Mesenchymal stem cell (in vitro differentiated cells and primary cell): ENCODE measurements around the gene OR14J1.
"Not testable (repeated sequence)": the region's sequence is repeated elsewhere in the genome, so short reads cannot be mapped to it uniquely, and the experiment has no call there.

Experiments
- DNase-seq: peaks from one replicate; pipeline ENCODE4 v3.0.0-alpha.2; 2013
- H2AFZ ChIP-seq: one replicate; pipeline ENCODE4 v1.6.1; 2013; ENCODE audit warnings: low read depth, mild to moderate bottlenecking, control low read depth, inconsistent platforms, low read length, moderate library complexity
- H2AK5ac ChIP-seq: 2 replicates; pipeline ENCODE4 v1.6.1; 2013; ENCODE audit warnings: low read length, moderate library complexity, mild to moderate bottlenecking, inconsistent platforms; ENCODE audit not compliant: severe bottlenecking
- H2BK120ac ChIP-seq: one replicate; pipeline ENCODE4 v1.6.1; 2013; ENCODE audit warnings: low read depth, mild to moderate bottlenecking, inconsistent platforms, low read length, moderate library complexity
- H2BK12ac ChIP-seq, 2 experiments: one replicate each; pipeline ENCODE4 v1.6.1; 2013; ENCODE audit warnings: inconsistent platforms in 2 of 2, low read length in 2 of 2, mild to moderate bottlenecking in 2 of 2, moderate library complexity in 2 of 2, control low read depth in 1 of 2
- H2BK15ac ChIP-seq: one replicate; pipeline ENCODE4 v1.6.1; 2013; ENCODE audit warnings: mild to moderate bottlenecking, low read depth, inconsistent platforms; ENCODE audit not compliant: poor library complexity, severe bottlenecking
- H2BK5ac ChIP-seq: 2 replicates; pipeline ENCODE4 v1.6.1; 2013; ENCODE audit warnings: low read depth, mild to moderate bottlenecking, low read length, control low read depth, inconsistent platforms; ENCODE audit not compliant: poor library complexity, severe bottlenecking
- H3K14ac ChIP-seq, 2 experiments: one replicate each; pipeline ENCODE4 v1.6.1; 2013; ENCODE audit warnings: inconsistent platforms in 2 of 2, low read length in 2 of 2, control low read depth in 1 of 2, mild to moderate bottlenecking in 1 of 2, moderate library complexity in 1 of 2
- H3K18ac ChIP-seq, 2 experiments: one replicate each; pipeline ENCODE4 v1.6.1; 2013; ENCODE audit warnings: inconsistent platforms in 2 of 2, low read length in 2 of 2, control low read depth in 1 of 2, low read depth in 1 of 2, mild to moderate bottlenecking in 1 of 2
- H3K23ac ChIP-seq, 2 experiments: one replicate each; pipeline ENCODE4 v1.6.1; 2013; ENCODE audit warnings: inconsistent platforms in 2 of 2, low read length in 2 of 2, mild to moderate bottlenecking in 2 of 2, moderate library complexity in 2 of 2, control low read depth in 1 of 2
- H3K27ac ChIP-seq: 2 replicates; pipeline ENCODE4 v1.5.1; 2013; ENCODE audit warnings: mild to moderate bottlenecking, moderate library complexity, low read length, control low read depth, inconsistent platforms; ENCODE audit not compliant: poor library complexity, severe bottlenecking
- H3K27me3 ChIP-seq, 2 experiments: 2 replicates each; pipeline versions ENCODE4 v1.6.1 to v1.7.0; 2013; ENCODE audit warnings: low read length in 2 of 2, mild to moderate bottlenecking in 2 of 2, moderate library complexity in 2 of 2, control low read depth in 1 of 2, inconsistent platforms in 1 of 2; ENCODE audit not compliant: control insufficient read depth in 1 of 2, insufficient read depth in 1 of 2
- H3K36me3 ChIP-seq, 2 experiments: 2 replicates each; pipeline versions ENCODE4 v1.6.1 to v1.7.0; 2013; ENCODE audit warnings: low read length in 2 of 2, control low read depth in 1 of 2, inconsistent platforms in 1 of 2, low read depth in 1 of 2, mild to moderate bottlenecking in 1 of 2; ENCODE audit not compliant: insufficient read depth in 2 of 2, control insufficient read depth in 1 of 2
- H3K4ac ChIP-seq, 2 experiments: one replicate each; pipeline ENCODE4 v1.6.1; 2013; ENCODE audit warnings: inconsistent platforms in 2 of 2, low read length in 2 of 2, mild to moderate bottlenecking in 2 of 2, moderate library complexity in 2 of 2, control low read depth in 1 of 2, low read depth in 1 of 2
- H3K4me1 ChIP-seq: 2 replicates; pipeline ENCODE4 v1.6.1; 2013; ENCODE audit warnings: low read depth, low read length, control low read depth; ENCODE audit not compliant: control insufficient read depth, insufficient read depth
- H3K4me2 ChIP-seq: 2 replicates; pipeline ENCODE4 v1.6.1; 2013; ENCODE audit warnings: low read length, mild to moderate bottlenecking, inconsistent platforms; ENCODE audit not compliant: poor library complexity, severe bottlenecking
- H3K4me3 ChIP-seq, 2 experiments: 2 replicates each; pipeline versions ENCODE4 v1.5.1 to v1.7.0; 2013; ENCODE audit warnings: low read length in 2 of 2, mild to moderate bottlenecking in 2 of 2, control low read depth in 1 of 2, low read depth in 1 of 2; ENCODE audit not compliant: insufficient read depth in 1 of 2
- H3K79me1 ChIP-seq: replicated peaks from 2 replicates; pipeline ENCODE4 v1.6.1; 2013; ENCODE audit warnings: mild to moderate bottlenecking, control low read depth, low read length, inconsistent platforms; ENCODE audit not compliant: poor library complexity, severe bottlenecking
- H3K9ac ChIP-seq: 2 replicates; pipeline ENCODE4 v1.7.0; 2013; ENCODE audit warnings: mild to moderate bottlenecking, low read length, moderate library complexity
- H3K9me3 ChIP-seq: 2 replicates; pipeline ENCODE4 v1.7.0; 2013; ENCODE audit warnings: mild to moderate bottlenecking, low read length; ENCODE audit not compliant: control insufficient read depth
- H4K8ac ChIP-seq: one replicate; pipeline ENCODE4 v1.6.1; 2013; ENCODE audit warnings: inconsistent platforms, mild to moderate bottlenecking, low read length, moderate library complexity
- H4K91ac ChIP-seq: one replicate; pipeline ENCODE4 v1.6.1; 2013; ENCODE audit warnings: mild to moderate bottlenecking, low read length, inconsistent platforms
- WGBS: methylation state at CpG from one replicate; pipeline ENCODE4 v1.1.7; 2013; ENCODE audit warnings: mixed read lengths; 5-methylcytosine and 5-hydroxymethylcytosine counted together

Gene OR14J1

DNA sequence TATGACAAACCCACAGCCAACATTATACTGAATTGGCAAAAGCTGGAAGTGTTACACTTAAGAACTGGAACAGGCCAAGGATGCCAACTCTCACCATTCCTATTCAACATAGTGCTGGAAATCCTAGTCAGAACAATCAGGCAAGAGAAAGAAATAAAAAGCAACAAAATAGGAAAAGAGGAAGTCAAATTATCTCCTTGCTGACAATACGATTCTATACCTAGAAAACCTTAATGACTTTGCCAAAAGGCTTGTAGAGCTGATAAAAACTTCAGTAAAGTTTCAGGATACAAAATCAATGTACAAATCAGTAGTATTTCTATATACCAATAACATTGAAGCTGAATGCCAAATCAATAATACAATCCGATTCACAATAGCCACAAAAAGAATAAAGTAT lies 34.8 kb downstream of the OR14J1 start:
- Histone ChIP-seq H2BK5ac (no peak overlapping the region), H2AK5ac (no peak overlapping the region), H3K14ac (no peak overlapping the region), H2BK120ac (no peak overlapping the region), H3K4ac (no peak overlapping the region), H3K9ac (no peak overlapping the region), H4K8ac (no peak overlapping the region), H4K91ac (no peak overlapping the region), H2AFZ (no peak overlapping the region), H2BK12ac (no peak overlapping the region), H3K18ac (no peak overlapping the region), H3K27ac (no peak overlapping the region), H3K4me1 (no peaks in the 10 kb centered on the region), H3K23ac (no peak overlapping the region), H3K79me1 (no peaks in the 10 kb centered on the region), H3K27me3 (no peaks in the 10 kb centered on the region), H3K36me3 (no peaks in the 10 kb centered on the region), H3K4me2 (no peak overlapping the region), H3K9me3 (peaks cover 7% of the 10 kb centered on the region), H2BK15ac (no peak overlapping the region), H3K4me3 (no peak overlapping the region)
- DNase-seq = no peak
- WGBS = no CpG with 5 or more reads among the region's 2 CpGs

DNA sequence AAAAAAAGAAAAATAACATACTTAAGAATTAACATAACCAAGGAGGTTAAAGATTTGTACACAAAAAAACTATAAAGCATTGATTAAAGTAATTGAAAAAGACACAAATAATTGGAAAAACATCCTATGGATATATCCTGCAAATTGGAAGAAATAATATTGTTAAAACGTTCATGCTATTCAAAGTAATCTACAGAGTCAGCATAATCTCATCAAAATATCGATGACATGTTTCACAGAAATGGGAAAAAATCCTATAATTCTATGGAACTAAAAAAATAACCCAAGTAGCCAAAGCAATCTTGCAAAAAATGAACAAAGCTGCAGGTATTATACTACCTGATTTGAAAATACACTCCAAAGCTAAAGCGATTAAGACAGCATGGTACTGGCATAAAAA lies 43.9 kb downstream of the OR14J1 start:
- H4K91ac ChIP-seq = no peak overlapping the region
- no peak overlapping the region for H2BK120ac ChIP-seq
- DNase-seq = no peak
- H3K9ac ChIP-seq = no peak overlapping the region
- no peak overlapping the region for H2BK15ac ChIP-seq
- H3K18ac ChIP-seq = no peak overlapping the region
- H3K36me3 ChIP-seq = no peaks in the 10 kb centered on the region
- H2BK5ac ChIP-seq = no peak overlapping the region
- H4K8ac ChIP-seq = no peak overlapping the region
- no peaks in the 10 kb centered on the region for H3K4me1 ChIP-seq
- H3K14ac ChIP-seq = no peak overlapping the region
- H2AFZ ChIP-seq = no peak overlapping the region
- no peaks in the 10 kb centered on the region for H3K27me3 ChIP-seq
- H3K9me3 ChIP-seq = no peaks in the 10 kb centered on the region
- no peak overlapping the region for H3K4me3 ChIP-seq
- H2AK5ac ChIP-seq = no peak overlapping the region
- 45% methylated on average over 3 of the region's 3 CpGs for WGBS
- no peak overlapping the region for H2BK12ac ChIP-seq
- no peak overlapping the region for H3K27ac ChIP-seq
- no peak overlapping the region for H3K23ac ChIP-seq
- no peak overlapping the region for H3K4me2 ChIP-seq
- no peaks in the 10 kb centered on the region for H3K79me1 ChIP-seq
- H3K4ac ChIP-seq = no peak overlapping the region

DNA sequence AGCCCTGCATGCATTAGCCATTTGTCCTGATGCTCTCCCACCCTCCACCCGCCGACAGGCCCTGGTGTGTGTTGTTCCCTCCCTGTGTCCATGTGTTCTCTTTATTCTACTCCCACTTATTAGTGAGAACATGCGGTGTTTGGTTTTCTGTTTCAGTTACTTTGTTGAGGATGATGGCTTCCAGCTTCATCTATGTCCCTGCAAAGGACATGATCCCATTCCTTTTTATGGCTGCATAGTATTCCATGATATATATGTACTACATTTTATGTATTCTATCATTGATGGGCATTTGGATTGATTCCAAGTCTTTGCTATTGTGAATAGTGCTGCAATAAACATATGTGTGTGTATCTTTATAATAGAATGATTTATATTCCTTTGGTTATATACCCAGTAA lies 47.8 kb downstream of the OR14J1 start:
- not testable (repeated sequence) for H3K4ac ChIP-seq, H2BK5ac ChIP-seq, DNase-seq, H4K91ac ChIP-seq, H3K9me3 ChIP-seq, H3K9ac ChIP-seq, H2AFZ ChIP-seq, H3K27me3 ChIP-seq, H2BK120ac ChIP-seq, H3K14ac ChIP-seq, H3K23ac ChIP-seq, H3K4me3 ChIP-seq, H4K8ac ChIP-seq, H2BK12ac ChIP-seq, H3K79me1 ChIP-seq, H2AK5ac ChIP-seq, H3K27ac ChIP-seq, H3K36me3 ChIP-seq, H3K4me1 ChIP-seq, H3K18ac ChIP-seq, H3K4me2 ChIP-seq, H2BK15ac ChIP-seq
- WGBS = no CpG with 5 or more reads among the region's 3 CpGs

GRCh38 chr6:29354980-29355379 lies 53.5 kb downstream of the OR14J1 start:
- Histone ChIP-seq H3K23ac (no peak overlapping the region), H2BK5ac (no peak overlapping the region), H3K4me3 (no peak overlapping the region), H2BK120ac (no peak overlapping the region), H3K27me3 (no peaks in the 10 kb centered on the region), H3K18ac (no peak overlapping the region), H3K14ac (no peak overlapping the region), H2BK15ac (no peak overlapping the region), H3K9me3 (peaks cover 2% of the 10 kb centered on the region), H2AFZ (no peak overlapping the region), H3K4me2 (no peak overlapping the region), H4K91ac (no peak overlapping the region), H3K36me3 (no peaks in the 10 kb centered on the region), H3K27ac (no peak overlapping the region), H3K4ac (no peak overlapping the region), H3K79me1 (no peaks in the 10 kb centered on the region), H3K4me1 (no peaks in the 10 kb centered on the region), H2AK5ac (no peak overlapping the region), H3K9ac (no peak overlapping the region), H2BK12ac (no peak overlapping the region), H4K8ac (no peak overlapping the region)
- DNase-seq = no peak
